ENCODE data around the gene MDM1.

The MDM1 gene

GRCh38 chr12:68276402-68276930 lies 55.7 kb downstream of the MDM1 start:
- no peak overlapping the region for H3K27ac ChIP-seq
- TF ChIP-seq CTCF (conservative IDR thresholded peaks at IDR 0.05; ENCODE audit: low read depth) = no peak
- ChIA-PET POLR2A (ENCODE audit: low non-redundant PET) (no interaction called here), CTCF (no interaction called here)
- no peak for DNase-seq (ENCODE audit: low spot score)

GRCh38 chr12:68272732-68273131 lies 59.4 kb downstream of the MDM1 start:
- ChIA-PET CTCF (no interaction called here), POLR2A (ENCODE audit: low non-redundant PET) (no interaction called here)
- DNase-seq (ENCODE audit: low spot score) = no peak
- TF ChIP-seq CTCF (conservative IDR thresholded peaks at IDR 0.05; ENCODE audit: low read depth) = no peak
- H3K27ac ChIP-seq = no peak overlapping the region

GRCh38 chr12:68271346-68271745 lies 60.8 kb downstream of the MDM1 start:
- POLR2A ChIA-PET (ENCODE audit: low non-redundant PET) = no interaction called here
- DNase-seq (ENCODE audit: low spot score) = no peak
- no peak overlapping the region for H3K27ac ChIP-seq
- CTCF ChIA-PET = no interaction called here
- TF ChIP-seq CTCF (conservative IDR thresholded peaks at IDR 0.05; ENCODE audit: low read depth) = no peak

GRCh38 chr12:68270358-68270757 lies 61.8 kb downstream of the MDM1 start:
- POLR2A ChIA-PET (ENCODE audit: low non-redundant PET) = no interaction called here
- DNase-seq (ENCODE audit: low spot score) = no peak
- no peak overlapping the region for H3K27ac ChIP-seq
- no peak for TF ChIP-seq CTCF (conservative IDR thresholded peaks at IDR 0.05; ENCODE audit: low read depth)
- CTCF ChIA-PET = no interaction called here

- DNase-seq (ENCODE audit: low spot score) = no peak
- no peak overlapping the region for H3K27ac ChIP-seq
- ChIA-PET CTCF (interaction anchor here (0.6 kb wide), 1 partner anchor 48 kb away, joined by 3 read pairs; no protein-coding TSS in a partner anchor), POLR2A (ENCODE audit: low non-redundant PET) (no interaction called here)
- TF ChIP-seq CTCF (conservative IDR thresholded peaks at IDR 0.05; ENCODE audit: low read depth) = no peak
These were observed 62.4 kb downstream of the MDM1 start for GRCh38 chr12:68269779-68270178.

DNA sequence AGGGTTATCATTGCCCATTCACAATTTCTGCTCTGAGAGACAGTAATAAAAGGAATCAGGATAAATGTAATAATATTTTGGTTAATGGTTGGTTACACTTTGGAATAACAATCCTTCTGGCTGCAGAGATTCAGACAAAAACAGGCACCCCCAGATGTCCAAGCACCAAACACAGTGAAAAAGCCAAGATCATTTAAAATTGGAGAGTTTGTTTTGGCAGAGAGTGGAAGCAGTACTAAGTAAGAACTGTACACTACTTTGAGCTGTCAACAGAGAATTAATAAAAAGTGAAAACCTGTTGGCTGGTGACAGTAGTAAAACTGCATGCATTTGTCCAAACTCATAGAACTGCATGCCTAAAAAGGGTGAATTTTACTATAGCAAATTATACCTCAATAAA lies 63.2 kb downstream of the MDM1 start:
- TF ChIP-seq CTCF (conservative IDR thresholded peaks at IDR 0.05; ENCODE audit: low read depth) = no peak
- DNase-seq (ENCODE audit: low spot score) = no peak
- ChIA-PET CTCF (interaction anchor here (0.5 to 0.6 kb wide), 2 partner anchors 49 to 260 kb away, joined by 3 read pairs; no protein-coding TSS in a partner anchor), POLR2A (ENCODE audit: low non-redundant PET) (no interaction called here)
- H3K27ac ChIP-seq = no peak overlapping the region
